Transverse colon (tissue), 3 donors: ENCODE results near the gene TMEM176A.

Source experiments
- POLR2A ChIP-seq: fragments of 450-650 bp; IDR thresholded peaks from one replicate; pipeline ENCODE4 v1.6.1; 2016; ENCODE audit warnings: antibody characterized with exemption, mild to moderate bottlenecking, moderate library complexity
- TF ChIP-seq, protein P1 (sequence below), 5 experiments: fragments of 200-600 bp in 3 of 5; fragments of 450-650 bp in 2 of 5; sonication (generic) in 3 of 5; IDR thresholded peaks; 1 replicate in 2 of 5; 2 replicates in 3 of 5; pipeline ENCODE4 v1.5.1; 2016 to 2017; ENCODE audit warnings: antibody characterized with exemption in 5 of 5, inconsistent platforms in 3 of 5, mild to moderate bottlenecking in 2 of 5, moderate library complexity in 1 of 5

- TF ChIP-seq, protein P1, sequence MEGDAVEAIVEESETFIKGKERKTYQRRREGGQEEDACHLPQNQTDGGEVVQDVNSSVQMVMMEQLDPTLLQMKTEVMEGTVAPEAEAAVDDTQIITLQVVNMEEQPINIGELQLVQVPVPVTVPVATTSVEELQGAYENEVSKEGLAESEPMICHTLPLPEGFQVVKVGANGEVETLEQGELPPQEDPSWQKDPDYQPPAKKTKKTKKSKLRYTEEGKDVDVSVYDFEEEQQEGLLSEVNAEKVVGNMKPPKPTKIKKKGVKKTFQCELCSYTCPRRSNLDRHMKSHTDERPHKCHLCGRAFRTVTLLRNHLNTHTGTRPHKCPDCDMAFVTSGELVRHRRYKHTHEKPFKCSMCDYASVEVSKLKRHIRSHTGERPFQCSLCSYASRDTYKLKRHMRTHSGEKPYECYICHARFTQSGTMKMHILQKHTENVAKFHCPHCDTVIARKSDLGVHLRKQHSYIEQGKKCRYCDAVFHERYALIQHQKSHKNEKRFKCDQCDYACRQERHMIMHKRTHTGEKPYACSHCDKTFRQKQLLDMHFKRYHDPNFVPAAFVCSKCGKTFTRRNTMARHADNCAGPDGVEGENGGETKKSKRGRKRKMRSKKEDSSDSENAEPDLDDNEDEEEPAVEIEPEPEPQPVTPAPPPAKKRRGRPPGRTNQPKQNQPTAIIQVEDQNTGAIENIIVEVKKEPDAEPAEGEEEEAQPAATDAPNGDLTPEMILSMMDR (IDR thresholded peaks at IDR 0.05) = no peak
- no peak for TF ChIP-seq POLR2A
Observed at GRCh38 chr7:150801242-150801945, 825 bp downstream of the TMEM176A start.
